H9 (cell line): ENCODE data around the gene SPDEF. TPM values are rescaled to one million over a fixed set of nuclear protein-coding genes. Genes with fewer than 3 reads are reported as not detected.

Experiments used
- DNase-seq: peaks from one replicate; pipeline ENCODE4 v3.0.0-alpha.2; 2017
- H2AFZ ChIP-seq: one replicate; pipeline ENCODE4 v1.6.1; 2013; ENCODE audit warnings: mild to moderate bottlenecking, low read length, control low read depth, moderate library complexity
- H2AK5ac ChIP-seq: 2 replicates; pipeline ENCODE4 v1.6.1; 2013; ENCODE audit warnings: low read length, control low read depth, mixed read lengths; ENCODE audit not compliant: insufficient read length
- H2BK120ac ChIP-seq: one replicate; pipeline ENCODE4 v1.6.1; 2013; ENCODE audit warnings: low read depth, mild to moderate bottlenecking, low read length, control low read depth, inconsistent platforms; ENCODE audit not compliant: poor library complexity, severe bottlenecking
- H2BK12ac ChIP-seq: 2 replicates; pipeline ENCODE4 v1.6.1; 2013; ENCODE audit warnings: low read length, control low read depth, mixed read lengths, low read depth; ENCODE audit not compliant: insufficient read length
- H2BK15ac ChIP-seq: 2 replicates; pipeline ENCODE4 v1.6.1; 2013; ENCODE audit warnings: low read depth, low read length, control low read depth
- H2BK20ac ChIP-seq: one replicate; pipeline ENCODE4 v1.6.1; 2013; ENCODE audit warnings: low read depth, mild to moderate bottlenecking, low read length, control low read depth, inconsistent platforms; ENCODE audit not compliant: poor library complexity, severe bottlenecking
- H2BK5ac ChIP-seq: 2 replicates; pipeline ENCODE4 v1.6.1; 2013; ENCODE audit warnings: low read length, control low read depth, mixed read lengths; ENCODE audit not compliant: insufficient read length
- H3K14ac ChIP-seq: 2 replicates; pipeline ENCODE4 v1.6.1; 2013; ENCODE audit warnings: low read length, control low read depth; ENCODE audit not compliant: insufficient read depth
- H3K18ac ChIP-seq: 2 replicates; pipeline ENCODE4 v1.6.1; 2013; ENCODE audit warnings: low read depth, mild to moderate bottlenecking, mixed read lengths, low read length, control low read depth; ENCODE audit not compliant: insufficient read length
- H3K23ac ChIP-seq: 2 replicates; pipeline ENCODE4 v1.6.1; 2013; ENCODE audit warnings: low read length, control low read depth, mixed read lengths, low read depth; ENCODE audit not compliant: insufficient read length
- H3K23me2 ChIP-seq: 2 replicates; pipeline ENCODE4 v1.6.1; 2013; ENCODE audit warnings: low read depth, mild to moderate bottlenecking, mixed read lengths, low read length, control low read depth; ENCODE audit not compliant: insufficient read length, poor library complexity, severe bottlenecking
- H3K27ac ChIP-seq: 2 replicates; pipeline ENCODE4 v1.5.1; 2013; ENCODE audit warnings: low read length, control low read depth, mixed read lengths, low read depth; ENCODE audit not compliant: insufficient read length
- H3K27me3 ChIP-seq: 2 replicates; pipeline ENCODE4 v1.6.1; 2013; ENCODE audit warnings: low read length, control low read depth, inconsistent platforms; ENCODE audit not compliant: insufficient read depth
- H3K4ac ChIP-seq: 2 replicates; pipeline ENCODE4 v1.6.1; 2013; ENCODE audit warnings: low read depth, mild to moderate bottlenecking, control low read depth, inconsistent platforms, low read length, moderate library complexity
- H3K4me1 ChIP-seq: 2 replicates; pipeline ENCODE4 v1.6.1; 2013; ENCODE audit warnings: low read length, control low read depth, inconsistent platforms; ENCODE audit not compliant: insufficient read depth
- H3K4me2 ChIP-seq: 2 replicates; pipeline ENCODE4 v1.6.1; 2013; ENCODE audit warnings: low read length, control low read depth, mixed read lengths; ENCODE audit not compliant: insufficient read length, insufficient read depth
- H3K56ac ChIP-seq: 2 replicates; pipeline ENCODE4 v1.6.1; 2013; ENCODE audit warnings: low read depth, mild to moderate bottlenecking, mixed read lengths, low read length, control low read depth; ENCODE audit not compliant: insufficient read length
- H3K79me1 ChIP-seq: 2 replicates; pipeline ENCODE4 v1.6.1; 2013; ENCODE audit warnings: low read depth, mild to moderate bottlenecking, moderate library complexity, low read length, control low read depth, inconsistent platforms; ENCODE audit not compliant: insufficient read depth, poor library complexity, severe bottlenecking
- H3K79me2 ChIP-seq: 2 replicates; pipeline ENCODE4 v1.6.1; 2013; ENCODE audit warnings: low read length, control low read depth, inconsistent platforms; ENCODE audit not compliant: insufficient read depth
- H3K9ac ChIP-seq: 2 replicates; pipeline ENCODE4 v1.6.1; 2013; ENCODE audit warnings: low read length, control low read depth, mixed read lengths; ENCODE audit not compliant: insufficient read length; ENCODE audit errors: extremely low read depth
- H3K9me3 ChIP-seq: one replicate; pipeline ENCODE4 v1.6.1; 2013; ENCODE audit warnings: low read depth, low read length, inconsistent platforms; ENCODE audit not compliant: control insufficient read depth
- H3T11ph ChIP-seq: one replicate; pipeline ENCODE4 v1.6.1; 2013; ENCODE audit warnings: mild to moderate bottlenecking, low read length, control low read depth, inconsistent platforms
- H4K20me1 ChIP-seq: one replicate; pipeline ENCODE4 v1.6.1; 2013; ENCODE audit not compliant: control insufficient read depth, insufficient read length, insufficient read depth
- H4K5ac ChIP-seq: 2 replicates; pipeline ENCODE4 v1.6.1; 2013; ENCODE audit warnings: low read depth, mild to moderate bottlenecking, mixed read lengths, low read length, control low read depth; ENCODE audit not compliant: insufficient read length
- H4K8ac ChIP-seq: replicated peaks from 2 replicates; pipeline ENCODE4 v1.6.1; 2013; ENCODE audit warnings: low read length, control low read depth, mixed read lengths, low read depth; ENCODE audit not compliant: insufficient read length
- H4K91ac ChIP-seq: 2 replicates; pipeline ENCODE4 v1.6.1; 2013; ENCODE audit warnings: low read depth, mild to moderate bottlenecking, moderate library complexity, mixed read lengths, low read length, control low read depth; ENCODE audit not compliant: insufficient read length
- H3K27ac Mint-ChIP-seq, 3 experiments: 2 replicates in 2 of 3; 3 replicates in 1 of 3; pipeline ENCODE4 v1.8.0; 2020 to 2021; ENCODE audit warnings: mixed read lengths in 3 of 3, mild to moderate bottlenecking in 1 of 3, moderate library complexity in 1 of 3
- H3K27me3 Mint-ChIP-seq: 2 replicates; pipeline ENCODE4 v1.8.0; 2021; ENCODE audit warnings: low read depth, mild to moderate bottlenecking, moderate library complexity, mixed read lengths
- H3K36me3 Mint-ChIP-seq, 3 experiments: 2 replicates in 2 of 3; 3 replicates in 1 of 3; pipeline ENCODE4 v1.8.0; 2020 to 2021; ENCODE audit warnings: low read depth in 3 of 3, mixed read lengths in 3 of 3; ENCODE audit not compliant: insufficient read depth in 1 of 3
- H3K4me1 Mint-ChIP-seq, 2 experiments: 2 replicates each; pipeline ENCODE4 v1.8.0; 2020; ENCODE audit warnings: mixed read lengths in 2 of 2
- H3K4me3 Mint-ChIP-seq, 2 experiments: 2 replicates in 1 of 2; 3 replicates in 1 of 2; pipeline ENCODE4 v1.8.0; 2020 to 2021; ENCODE audit warnings: mild to moderate bottlenecking in 2 of 2, mixed read lengths in 2 of 2, moderate library complexity in 1 of 2
- H3K9me3 Mint-ChIP-seq, 2 experiments: 2 replicates in 1 of 2; 3 replicates in 1 of 2; pipeline ENCODE4 v1.8.0; 2020; ENCODE audit warnings: mild to moderate bottlenecking in 2 of 2, mixed read lengths in 2 of 2, moderate library complexity in 1 of 2
- WGBS: extraction: QIAGEN DNeasy Blood & Tissue Kit; methylation state at CpG from one replicate; pipeline ENCODE4 v1.1.7; 2013; ENCODE audit warnings: missing lambda C conversion rate, low lambda C conversion rate, mixed read lengths; ENCODE audit not compliant: insufficient read length; ENCODE audit errors: extremely low coverage; 5-methylcytosine and 5-hydroxymethylcytosine counted together
- total RNA-seq: library from RNA; stranded (reverse); gene quantifications from 2 replicates; pipeline ENCODE4 v1.2.1, GENCODE V29; 2021
- TF ChIP-seq, protein P1 (sequence below): fragments of 200-600 bp; sonication (generic); conservative IDR thresholded peaks from 3 replicates; pipeline ENCODE4 v1.8.0; 2021; ENCODE audit warnings: antibody characterized with exemption, mild to moderate bottlenecking

SPDEF gene
- total RNA-seq, 1 experiment from 2014 or later = 0.15 TPM

DNA sequence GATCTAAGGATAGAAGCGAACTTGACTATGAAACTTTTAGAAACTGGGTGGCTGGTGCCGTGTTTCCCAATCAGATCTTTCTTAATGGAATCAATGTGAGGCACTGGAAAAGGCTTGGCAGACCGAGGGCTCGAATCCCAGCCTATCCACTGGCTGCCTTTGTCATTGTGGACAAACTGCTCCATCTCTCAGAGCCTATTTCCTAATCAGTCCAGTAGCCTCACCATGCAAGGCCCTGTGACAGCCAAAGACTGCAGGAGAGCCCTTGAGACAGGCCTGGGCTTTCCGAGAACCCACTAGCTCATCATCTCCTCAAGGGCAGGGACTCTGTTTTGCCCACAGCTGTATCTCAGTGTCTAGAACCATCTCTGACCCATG lies 43.4 kb downstream of the SPDEF start:
- no peak overlapping the region for H3K27ac ChIP-seq
- H2BK120ac ChIP-seq = no peak overlapping the region
- H3K27me3 Mint-ChIP-seq = peaks cover 19% of the 10 kb centered on the region
- H3K14ac ChIP-seq = no peak overlapping the region
- no peak overlapping the region for H3K9ac ChIP-seq
- no peaks in the 10 kb centered on the region for H3K27me3 ChIP-seq
- WGBS = no CpG with 5 or more reads among the region's 5 CpGs
- peak overlapping the region in 2 of 3 experiments; percentile 9 to 78; a peak in 2 of 7 replicates for H3K27ac Mint-ChIP-seq
- H2BK20ac ChIP-seq = no peak overlapping the region
- H2BK15ac ChIP-seq = no peak overlapping the region
- peaks cover 31 to 44% of the 10 kb centered on the region in 2 experiments for H3K4me1 Mint-ChIP-seq
- no peak overlapping the region for H2BK5ac ChIP-seq
- H3K36me3 Mint-ChIP-seq = no peaks in the 10 kb centered on the region; a peak in 1 of 7 replicates
- no peak overlapping the region for H3K23ac ChIP-seq
- H2AK5ac ChIP-seq = no peak overlapping the region
- TF ChIP-seq, protein P1, sequence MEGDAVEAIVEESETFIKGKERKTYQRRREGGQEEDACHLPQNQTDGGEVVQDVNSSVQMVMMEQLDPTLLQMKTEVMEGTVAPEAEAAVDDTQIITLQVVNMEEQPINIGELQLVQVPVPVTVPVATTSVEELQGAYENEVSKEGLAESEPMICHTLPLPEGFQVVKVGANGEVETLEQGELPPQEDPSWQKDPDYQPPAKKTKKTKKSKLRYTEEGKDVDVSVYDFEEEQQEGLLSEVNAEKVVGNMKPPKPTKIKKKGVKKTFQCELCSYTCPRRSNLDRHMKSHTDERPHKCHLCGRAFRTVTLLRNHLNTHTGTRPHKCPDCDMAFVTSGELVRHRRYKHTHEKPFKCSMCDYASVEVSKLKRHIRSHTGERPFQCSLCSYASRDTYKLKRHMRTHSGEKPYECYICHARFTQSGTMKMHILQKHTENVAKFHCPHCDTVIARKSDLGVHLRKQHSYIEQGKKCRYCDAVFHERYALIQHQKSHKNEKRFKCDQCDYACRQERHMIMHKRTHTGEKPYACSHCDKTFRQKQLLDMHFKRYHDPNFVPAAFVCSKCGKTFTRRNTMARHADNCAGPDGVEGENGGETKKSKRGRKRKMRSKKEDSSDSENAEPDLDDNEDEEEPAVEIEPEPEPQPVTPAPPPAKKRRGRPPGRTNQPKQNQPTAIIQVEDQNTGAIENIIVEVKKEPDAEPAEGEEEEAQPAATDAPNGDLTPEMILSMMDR = no peak
- peaks cover 1% of the 10 kb centered on the region; the same call in 1 of the 2 replicates for H3K4me1 ChIP-seq
- no peak overlapping the region for H2BK12ac ChIP-seq
- 0 out of 5 replicates have a peak overlapping the region, but pooled peaks of 1 of the 2 experiments have one; percentile 18 for H3K4me3 Mint-ChIP-seq
- H3K9me3 ChIP-seq = no peaks in the 10 kb centered on the region
- no peaks in the 10 kb centered on the region for H4K20me1 ChIP-seq
- H4K91ac ChIP-seq = no peak overlapping the region
- no peak overlapping the region for H4K8ac ChIP-seq
- H3K9me3 Mint-ChIP-seq = peaks cover 0 to 2% of the 10 kb centered on the region in 2 experiments; a peak in 2 of 5 replicates
- H2AFZ ChIP-seq = no peak overlapping the region
- no peak overlapping the region for H3K56ac ChIP-seq
- peaks cover 9% of the 10 kb centered on the region for H3K23me2 ChIP-seq
- H3K18ac ChIP-seq = no peak overlapping the region
- no peak overlapping the region for H4K5ac ChIP-seq
- H3K4ac ChIP-seq = no peak overlapping the region
- H3T11ph ChIP-seq = no peak overlapping the region
- no peaks in the 10 kb centered on the region for H3K79me2 ChIP-seq
- DNase-seq = no peak
- no peak overlapping the region for H3K4me2 ChIP-seq
- no peaks in the 10 kb centered on the region for H3K79me1 ChIP-seq
